ENCODE measurements around the gene PDE4B.

PDE4B gene

DNA sequence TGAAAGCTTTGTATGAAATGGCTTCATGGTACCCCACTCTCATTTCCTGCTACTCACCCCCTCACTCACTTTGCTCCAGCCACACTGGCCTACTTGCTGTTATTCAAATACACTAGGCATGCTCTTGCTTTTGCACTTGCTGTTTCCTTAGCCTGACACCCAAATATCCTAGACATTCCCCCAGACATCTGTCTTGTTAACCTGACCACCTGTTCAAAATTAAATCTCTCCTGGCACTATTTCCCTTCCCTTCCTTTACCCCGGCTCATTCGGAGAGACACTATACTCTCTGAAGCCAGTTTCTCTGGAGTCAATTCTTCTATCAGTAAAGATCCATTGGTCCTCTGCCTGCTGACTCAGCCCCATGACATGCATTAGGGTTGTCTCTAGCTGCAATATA, 435.3 kb downstream of the PDE4B start:
- DNase-seq (ENCODE audit: low read depth), result no peak
- TF ChIP-seq, protein P1, sequence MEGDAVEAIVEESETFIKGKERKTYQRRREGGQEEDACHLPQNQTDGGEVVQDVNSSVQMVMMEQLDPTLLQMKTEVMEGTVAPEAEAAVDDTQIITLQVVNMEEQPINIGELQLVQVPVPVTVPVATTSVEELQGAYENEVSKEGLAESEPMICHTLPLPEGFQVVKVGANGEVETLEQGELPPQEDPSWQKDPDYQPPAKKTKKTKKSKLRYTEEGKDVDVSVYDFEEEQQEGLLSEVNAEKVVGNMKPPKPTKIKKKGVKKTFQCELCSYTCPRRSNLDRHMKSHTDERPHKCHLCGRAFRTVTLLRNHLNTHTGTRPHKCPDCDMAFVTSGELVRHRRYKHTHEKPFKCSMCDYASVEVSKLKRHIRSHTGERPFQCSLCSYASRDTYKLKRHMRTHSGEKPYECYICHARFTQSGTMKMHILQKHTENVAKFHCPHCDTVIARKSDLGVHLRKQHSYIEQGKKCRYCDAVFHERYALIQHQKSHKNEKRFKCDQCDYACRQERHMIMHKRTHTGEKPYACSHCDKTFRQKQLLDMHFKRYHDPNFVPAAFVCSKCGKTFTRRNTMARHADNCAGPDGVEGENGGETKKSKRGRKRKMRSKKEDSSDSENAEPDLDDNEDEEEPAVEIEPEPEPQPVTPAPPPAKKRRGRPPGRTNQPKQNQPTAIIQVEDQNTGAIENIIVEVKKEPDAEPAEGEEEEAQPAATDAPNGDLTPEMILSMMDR (IDR thresholded peaks at IDR 0.05; ENCODE audit: control insufficient read depth, extremely low read depth, insufficient read depth), result no peak
- no peak overlapping the region for H3K4me3 ChIP-seq (ENCODE audit: low read depth, low read length)

DNA sequence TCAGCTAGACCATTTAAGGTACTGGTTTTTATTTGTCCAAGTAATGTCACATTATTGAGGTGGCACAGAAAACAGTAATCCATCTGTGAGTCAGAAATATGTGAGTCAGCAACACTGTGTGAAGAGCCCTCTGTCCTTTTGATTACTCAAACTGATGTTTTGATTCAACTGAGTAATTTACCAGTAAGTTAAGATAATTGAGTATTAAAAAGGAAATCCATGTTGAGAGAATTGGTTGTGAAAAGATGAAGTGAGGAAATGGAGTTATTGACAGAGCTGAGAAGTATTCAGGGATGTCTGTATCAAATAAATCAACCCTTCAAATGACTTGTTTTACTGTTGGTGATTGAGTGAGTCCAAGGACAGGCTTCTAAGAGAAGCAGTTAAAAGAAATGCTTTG, 438.5 kb downstream of the PDE4B start:
- H3K4me3 ChIP-seq (ENCODE audit: low read depth, low read length), result no peak overlapping the region
- DNase-seq (ENCODE audit: low read depth), result no peak
- TF ChIP-seq, protein P1 (IDR thresholded peaks at IDR 0.05; ENCODE audit: control insufficient read depth, extremely low read depth, insufficient read depth), result no peak

DNA sequence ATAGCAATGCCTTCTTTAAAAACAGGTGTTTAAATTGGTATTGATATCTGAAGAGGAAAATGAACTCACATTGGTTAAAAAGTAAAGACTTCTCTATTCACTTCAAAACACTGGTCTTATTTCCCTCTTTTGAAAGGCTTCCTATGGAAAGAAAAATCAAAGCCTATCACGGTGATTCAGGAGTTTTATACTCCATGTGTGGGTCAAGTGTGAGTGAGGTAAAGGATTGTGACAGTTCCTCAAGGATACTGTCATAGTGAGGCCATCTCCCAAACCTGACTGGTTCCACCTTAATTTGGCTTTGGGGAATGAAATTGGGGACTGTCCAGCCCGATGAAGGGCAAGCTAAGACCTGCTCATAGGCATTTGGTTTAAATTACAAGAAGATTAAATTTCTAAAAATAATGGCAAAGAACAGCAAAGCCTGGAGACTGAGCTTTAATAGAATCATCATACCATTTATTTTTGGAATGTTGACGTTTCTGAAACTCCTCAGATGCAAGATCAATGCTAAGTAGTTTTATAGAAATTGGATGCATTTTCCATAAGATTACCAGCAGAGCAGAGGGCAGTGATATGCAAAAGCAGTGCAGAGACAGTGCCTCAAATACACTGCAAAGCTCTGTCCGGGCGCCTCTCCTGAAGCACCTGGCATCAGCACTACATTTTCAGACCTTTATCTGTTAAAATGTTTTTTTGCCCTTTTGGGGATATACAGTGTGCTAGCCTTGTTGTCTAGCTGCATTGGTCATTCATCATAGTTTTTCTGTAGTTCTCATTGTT, 439.2 kb downstream of the PDE4B start:
- H3K4me3 ChIP-seq (ENCODE audit: low read depth, low read length), result no peak overlapping the region
- TF ChIP-seq, protein P1 (IDR thresholded peaks at IDR 0.05; ENCODE audit: control insufficient read depth, extremely low read depth, insufficient read depth), result no peak
- no peak for DNase-seq (ENCODE audit: low read depth)

DNA sequence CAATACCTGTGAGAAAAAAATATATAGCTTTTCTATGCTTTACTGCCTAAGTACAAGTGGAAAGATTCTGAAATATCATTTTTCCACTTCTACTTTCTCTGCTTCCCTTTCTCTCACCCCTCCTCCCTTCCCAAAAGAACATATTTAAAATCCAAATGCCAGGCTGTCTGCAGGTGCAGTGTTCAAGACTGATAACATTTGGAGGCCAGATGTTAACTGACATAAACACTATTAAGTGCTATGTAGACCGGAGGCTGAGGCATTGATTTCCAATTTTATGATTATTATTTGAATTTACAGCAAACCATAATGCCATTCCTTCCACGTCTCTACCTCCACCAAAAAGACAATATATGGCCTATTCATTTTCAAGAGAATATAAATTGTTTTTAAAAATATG, 444.3 kb downstream of the PDE4B start:
- H3K4me3 ChIP-seq (ENCODE audit: low read depth, low read length), result no peak overlapping the region

DNA sequence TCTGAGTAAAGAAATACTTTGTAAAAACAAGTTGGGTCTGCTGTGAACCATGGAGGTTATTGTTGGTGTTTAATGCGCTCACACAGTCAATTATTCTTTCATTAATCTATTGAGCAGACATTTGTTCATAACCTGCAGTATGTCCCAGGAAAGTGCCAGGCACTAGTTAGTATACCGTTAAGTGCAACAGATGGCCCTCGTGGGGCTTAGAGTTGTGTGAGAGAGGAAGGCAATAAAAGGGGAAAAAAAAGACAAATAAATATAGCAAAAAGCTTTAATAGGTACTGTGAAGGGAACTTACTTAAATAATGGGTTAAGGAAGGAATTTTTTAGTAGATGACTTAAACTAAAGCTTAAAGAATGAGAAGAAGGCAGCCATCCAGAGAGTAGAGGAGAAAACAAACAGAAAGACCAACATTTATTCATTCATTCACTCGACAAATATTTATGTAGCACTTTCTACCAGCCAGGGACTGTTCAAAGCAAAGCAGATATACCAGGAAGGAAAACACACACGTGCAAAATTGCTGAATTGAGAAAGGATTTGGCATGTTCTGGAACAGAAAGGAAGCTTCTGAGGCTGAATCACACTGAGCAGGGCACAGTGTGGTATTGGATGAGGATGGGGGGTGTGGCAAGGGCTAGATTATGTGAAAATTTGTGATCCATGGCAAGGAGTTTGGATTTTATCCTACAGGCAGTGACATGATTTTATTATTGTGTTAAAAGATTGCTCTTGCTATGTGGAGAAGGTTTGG, 445.2 kb downstream of the PDE4B start:
- TF ChIP-seq, protein P1 (IDR thresholded peaks at IDR 0.05; ENCODE audit: control insufficient read depth, extremely low read depth, insufficient read depth), result no peak
- DNase-seq (ENCODE audit: low read depth), result no peak
- H3K4me3 ChIP-seq (ENCODE audit: low read depth, low read length), result no peak overlapping the region

More for the DNA sequence above, 444.3 kb downstream of the PDE4B start:
- no peak for DNase-seq (ENCODE audit: low read depth)
- TF ChIP-seq, protein P1 (IDR thresholded peaks at IDR 0.05; ENCODE audit: control insufficient read depth, extremely low read depth, insufficient read depth), result no peak

DNA sequence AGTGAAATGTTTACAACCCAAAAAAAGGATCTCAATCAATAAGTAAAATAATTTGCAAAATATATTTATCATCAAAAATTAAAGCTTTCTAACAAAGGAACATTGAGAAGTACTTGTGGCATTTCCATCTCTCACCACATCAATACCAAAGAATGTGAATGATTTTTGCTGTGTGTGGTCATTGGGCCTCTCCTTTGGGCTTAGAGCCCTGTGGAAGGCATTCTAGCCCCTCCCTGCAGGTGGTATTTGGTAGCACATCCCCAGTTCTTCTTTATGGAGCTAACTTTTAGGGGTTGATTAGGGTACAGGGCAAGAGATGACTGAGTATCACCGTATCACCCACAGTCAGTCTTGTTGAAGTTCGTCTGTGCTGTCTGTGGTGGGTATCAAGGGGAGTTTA, 447.1 kb downstream of the PDE4B start:
- no peak overlapping the region for H3K4me3 ChIP-seq (ENCODE audit: low read depth, low read length)
- TF ChIP-seq, protein P1 (IDR thresholded peaks at IDR 0.05; ENCODE audit: control insufficient read depth, extremely low read depth, insufficient read depth), result no peak
- no peak for DNase-seq (ENCODE audit: low read depth)

All from LNCaP clone FGC (cell line).